RWPE2 (cell line): Measurements from ENCODE around the gene LAMTOR4.
"Not testable (repeated sequence)": the region's sequence is repeated elsewhere in the genome, so short reads cannot be mapped to it uniquely, and the experiment has no call there.

Experiments used
- ATAC-seq: fragments of 200-7000 bp; cut with Tn5 transposase; 3 replicates; pipeline ENCODE4 v1.9.1; 2021; ENCODE audit warnings: low read depth
- DNase-seq: peaks from one replicate; pipeline ENCODE4 v3.0.0-alpha.2; 2020; ENCODE audit warnings: low spot score
- H3K27ac ChIP-seq: fragments of 450-650 bp; 2 replicates; pipeline ENCODE4 v1.5.1; 2017; ENCODE audit warnings: mild to moderate bottlenecking; ENCODE audit not compliant: poor library complexity, severe bottlenecking
- H3K27me3 ChIP-seq: fragments of 250-450 bp; sonication (Bioruptor Pico); 2 replicates; pipeline ENCODE4 v1.5.1; 2021; ENCODE audit warnings: mild to moderate bottlenecking, moderate library complexity; ENCODE audit not compliant: insufficient read depth, poor library complexity, severe bottlenecking
- H3K36me3 ChIP-seq: fragments of 250-450 bp; sonication (Bioruptor Pico); 2 replicates; pipeline ENCODE4 v1.5.1; 2020; ENCODE audit warnings: low read depth, mild to moderate bottlenecking, moderate library complexity
- H3K4me1 ChIP-seq: fragments of 250-450 bp; sonication (Bioruptor Pico); 2 replicates; pipeline ENCODE4 v1.5.1; 2021; ENCODE audit warnings: mild to moderate bottlenecking, moderate library complexity; ENCODE audit not compliant: insufficient read depth, poor library complexity, severe bottlenecking
- H3K4me3 ChIP-seq: fragments of 250-450 bp; sonication (Bioruptor Pico); 2 replicates; pipeline ENCODE4 v1.5.1; 2021; ENCODE audit warnings: mild to moderate bottlenecking, moderate library complexity; ENCODE audit not compliant: severe bottlenecking
- H3K9me3 ChIP-seq: fragments of 250-450 bp; sonication (Bioruptor Pico); 2 replicates; pipeline ENCODE4 v1.5.1; 2021; ENCODE audit warnings: mild to moderate bottlenecking, moderate library complexity; ENCODE audit not compliant: severe bottlenecking
- TF ChIP-seq, protein P1 (sequence below): fragments of 450-650 bp; IDR thresholded peaks from one replicate; pipeline ENCODE4 v1.5.1; 2017; ENCODE audit warnings: mild to moderate bottlenecking, moderate library complexity; ENCODE audit not compliant: poor library complexity, severe bottlenecking

Gene LAMTOR4

DNA sequence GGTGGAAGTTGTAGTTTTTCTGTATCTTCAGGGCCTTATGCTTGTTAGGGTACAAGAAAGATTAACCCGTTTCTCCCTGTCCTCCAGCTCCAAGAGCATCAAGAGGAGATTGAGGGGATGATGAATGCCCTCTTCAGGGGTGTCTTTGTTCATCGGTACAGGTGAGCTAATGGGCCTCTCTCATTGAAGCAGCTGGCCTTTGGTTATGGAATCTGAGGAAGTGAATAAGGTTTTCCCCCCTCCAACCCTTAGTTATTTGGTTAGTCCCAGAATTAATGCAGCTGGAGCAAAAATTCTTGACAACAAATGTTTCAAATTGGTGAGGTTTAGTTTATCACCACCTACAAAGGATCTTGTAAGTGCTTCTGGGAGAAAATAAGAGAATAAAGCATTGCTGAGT lies 46.5 kb downstream of the LAMTOR4 start:
- no peaks in the 10 kb centered on the region for H3K27me3 ChIP-seq
- DNase-seq (no peak), ATAC-seq (no peak)
- TF ChIP-seq, protein P1, sequence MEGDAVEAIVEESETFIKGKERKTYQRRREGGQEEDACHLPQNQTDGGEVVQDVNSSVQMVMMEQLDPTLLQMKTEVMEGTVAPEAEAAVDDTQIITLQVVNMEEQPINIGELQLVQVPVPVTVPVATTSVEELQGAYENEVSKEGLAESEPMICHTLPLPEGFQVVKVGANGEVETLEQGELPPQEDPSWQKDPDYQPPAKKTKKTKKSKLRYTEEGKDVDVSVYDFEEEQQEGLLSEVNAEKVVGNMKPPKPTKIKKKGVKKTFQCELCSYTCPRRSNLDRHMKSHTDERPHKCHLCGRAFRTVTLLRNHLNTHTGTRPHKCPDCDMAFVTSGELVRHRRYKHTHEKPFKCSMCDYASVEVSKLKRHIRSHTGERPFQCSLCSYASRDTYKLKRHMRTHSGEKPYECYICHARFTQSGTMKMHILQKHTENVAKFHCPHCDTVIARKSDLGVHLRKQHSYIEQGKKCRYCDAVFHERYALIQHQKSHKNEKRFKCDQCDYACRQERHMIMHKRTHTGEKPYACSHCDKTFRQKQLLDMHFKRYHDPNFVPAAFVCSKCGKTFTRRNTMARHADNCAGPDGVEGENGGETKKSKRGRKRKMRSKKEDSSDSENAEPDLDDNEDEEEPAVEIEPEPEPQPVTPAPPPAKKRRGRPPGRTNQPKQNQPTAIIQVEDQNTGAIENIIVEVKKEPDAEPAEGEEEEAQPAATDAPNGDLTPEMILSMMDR, result no peak
- H3K36me3 ChIP-seq, result no peaks in the 10 kb centered on the region
- no peaks in the 10 kb centered on the region for H3K4me1 ChIP-seq
- H3K27ac ChIP-seq, result no peak overlapping the region
- no peak overlapping the region for H3K4me3 ChIP-seq
- no peaks in the 10 kb centered on the region for H3K9me3 ChIP-seq

DNA sequence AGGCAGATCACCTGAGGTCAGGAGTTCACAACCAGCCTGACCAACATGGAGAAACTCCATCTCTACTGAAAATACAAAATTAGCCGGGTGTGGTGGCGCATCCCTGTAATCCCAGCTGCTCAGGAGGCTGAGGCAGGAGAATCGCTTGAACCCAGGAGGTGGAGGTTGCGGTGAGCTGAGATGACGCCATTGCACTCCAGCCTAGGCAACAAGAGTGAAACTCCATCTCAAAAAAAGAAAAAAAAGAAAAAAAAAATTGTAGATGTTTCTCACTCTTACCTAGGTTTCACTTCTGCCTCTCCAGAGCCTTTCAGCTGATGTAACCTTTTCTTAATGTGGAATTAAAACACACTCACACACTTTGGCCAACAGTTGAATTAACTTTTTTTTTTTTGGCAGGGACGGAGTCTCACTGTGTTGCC lies 47.2 kb downstream of the LAMTOR4 start:
- not testable (repeated sequence) for DNase-seq, H3K36me3 ChIP-seq, H3K4me3 ChIP-seq, ATAC-seq, H3K27me3 ChIP-seq, H3K9me3 ChIP-seq, H3K4me1 ChIP-seq, H3K27ac ChIP-seq

DNA sequence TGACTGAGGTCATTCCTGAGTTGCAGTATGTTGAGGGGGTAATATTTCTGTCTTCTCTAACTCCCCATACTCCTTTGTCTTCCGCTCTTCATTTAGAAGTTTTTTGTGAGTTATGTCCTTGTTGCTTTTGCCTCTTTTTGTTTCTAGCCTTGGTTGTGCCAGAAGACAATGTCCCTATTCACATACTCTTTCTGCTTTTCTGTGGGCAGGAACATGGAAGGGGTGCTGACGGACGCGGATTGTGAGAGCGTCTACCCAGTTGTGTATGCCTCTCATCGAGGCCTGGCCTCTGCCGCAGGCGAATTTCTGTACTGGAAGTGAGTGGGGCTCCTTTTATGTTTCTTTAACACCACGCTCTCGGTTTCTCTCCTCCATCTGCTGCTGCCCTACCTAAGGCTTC lies 49.5 kb downstream of the LAMTOR4 start:
- Histone ChIP-seq H3K9me3 (no peaks in the 10 kb centered on the region), H3K27ac (no peak overlapping the region), H3K36me3 (no peaks in the 10 kb centered on the region), H3K4me3 (no peak overlapping the region), H3K4me1 (no peaks in the 10 kb centered on the region), H3K27me3 (no peaks in the 10 kb centered on the region)
- DNase-seq (no peak), ATAC-seq (no peak)
- TF ChIP-seq, protein P1, result no peak

DNA sequence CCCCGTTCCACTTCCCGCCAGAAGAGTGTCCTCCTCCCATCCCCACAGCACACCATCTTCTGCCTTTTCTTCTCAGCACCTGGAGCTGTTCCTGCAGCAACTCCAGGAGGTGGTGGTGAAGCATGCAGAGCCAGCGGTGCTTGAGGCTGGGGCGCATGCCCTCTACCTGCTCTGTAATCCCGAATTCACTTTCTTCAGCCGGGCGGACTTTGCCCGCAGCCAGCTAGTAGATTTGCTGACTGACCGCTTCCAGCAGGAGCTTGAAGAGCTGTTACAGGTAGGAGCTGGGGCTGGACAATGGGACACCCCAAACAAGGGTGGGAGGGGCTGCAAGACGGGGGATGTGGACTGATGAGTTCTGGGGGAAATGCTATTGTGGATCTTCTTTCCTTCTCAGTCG lies 52.0 kb downstream of the LAMTOR4 start:
- Histone ChIP-seq H3K36me3 (no peaks in the 10 kb centered on the region), H3K27ac (no peak overlapping the region), H3K4me3 (no peak overlapping the region), H3K4me1 (no peaks in the 10 kb centered on the region), H3K27me3 (no peaks in the 10 kb centered on the region), H3K9me3 (no peaks in the 10 kb centered on the region)
- DNase-seq, result no peak
- no peak for ATAC-seq
- TF ChIP-seq, protein P1, result no peak
